Colonic mucosa (tissue), 4 donors: ENCODE data around the gene BBS5. TPM values are rescaled to one million over a fixed set of nuclear protein-coding genes. Genes with fewer than 3 reads are reported as not detected.
"Not testable (repeated sequence)": the region's sequence is repeated elsewhere in the genome, so short reads cannot be mapped to it uniquely, and the experiment has no call there.

Source experiments
- DNase-seq: peaks from one replicate; pipeline ENCODE4 v3.0.0-alpha.2; 2020
- H3K27ac ChIP-seq: fragments of 200-600 bp; one replicate; pipeline ENCODE4 v1.8.0; 2021
- H3K27me3 ChIP-seq: fragments of 200-600 bp; one replicate; pipeline ENCODE4 v1.8.0; 2021
- H3K36me3 ChIP-seq: fragments of 200-600 bp; one replicate; pipeline ENCODE4 v1.8.0; 2021
- H3K4me1 ChIP-seq: fragments of 200-600 bp; one replicate; pipeline ENCODE4 v1.8.0; 2021; ENCODE audit warnings: mild to moderate bottlenecking
- H3K4me3 ChIP-seq: fragments of 200-600 bp; one replicate; pipeline ENCODE4 v1.8.0; 2021
- H3K9ac ChIP-seq, 2 donors: one replicate each; pipeline ENCODE4 v1.7.0; 2013; ENCODE audit warnings: control low read depth in 2 of 2, low read depth in 2 of 2, low read length in 2 of 2
- H3K9me3 ChIP-seq: fragments of 200-600 bp; one replicate; pipeline ENCODE4 v1.8.0; 2021
- intact Hi-C: fragments of 100-400 bp; cut with DNase I; formaldehyde crosslinking; loops from one replicate; pipeline ENCODE4 v1.14.1; 2022
- total RNA-seq, 2 donors: library from RNA; stranded (reverse); fragmentation: NEBNext Ultra II Directional in 1 of 2; extraction: Animal tissue kit (Norgen Biotek cat#: 25700) in 1 of 2; gene quantifications; one replicate each; pipeline ENCODE4 v1.2.1, GENCODE V29; 2021
- TF ChIP-seq, protein P1 (sequence below): fragments of 200-600 bp; IDR thresholded peaks from one replicate; pipeline ENCODE4 v1.8.0; 2022; ENCODE audit warnings: antibody characterized with exemption, mild to moderate bottlenecking
- donor health status: healthy.
- donor health status: DM: no; HTN: no; CAD: no.
- donor health status: DM: no; HTN: no; CAD: no.

BBS5 gene
- total RNA-seq, 2 donors from 2014 or later, result 1.9 to 2.4 TPM

- DNase-seq, result no peak
- no peaks in the 10 kb centered on the region for H3K4me1 ChIP-seq
- H3K9me3 ChIP-seq, result no peaks in the 10 kb centered on the region
- H3K36me3 ChIP-seq, result no peaks in the 10 kb centered on the region
- no peak overlapping the region for H3K27ac ChIP-seq
- no peak overlapping the region for H3K9ac ChIP-seq
- TF ChIP-seq, protein P1, sequence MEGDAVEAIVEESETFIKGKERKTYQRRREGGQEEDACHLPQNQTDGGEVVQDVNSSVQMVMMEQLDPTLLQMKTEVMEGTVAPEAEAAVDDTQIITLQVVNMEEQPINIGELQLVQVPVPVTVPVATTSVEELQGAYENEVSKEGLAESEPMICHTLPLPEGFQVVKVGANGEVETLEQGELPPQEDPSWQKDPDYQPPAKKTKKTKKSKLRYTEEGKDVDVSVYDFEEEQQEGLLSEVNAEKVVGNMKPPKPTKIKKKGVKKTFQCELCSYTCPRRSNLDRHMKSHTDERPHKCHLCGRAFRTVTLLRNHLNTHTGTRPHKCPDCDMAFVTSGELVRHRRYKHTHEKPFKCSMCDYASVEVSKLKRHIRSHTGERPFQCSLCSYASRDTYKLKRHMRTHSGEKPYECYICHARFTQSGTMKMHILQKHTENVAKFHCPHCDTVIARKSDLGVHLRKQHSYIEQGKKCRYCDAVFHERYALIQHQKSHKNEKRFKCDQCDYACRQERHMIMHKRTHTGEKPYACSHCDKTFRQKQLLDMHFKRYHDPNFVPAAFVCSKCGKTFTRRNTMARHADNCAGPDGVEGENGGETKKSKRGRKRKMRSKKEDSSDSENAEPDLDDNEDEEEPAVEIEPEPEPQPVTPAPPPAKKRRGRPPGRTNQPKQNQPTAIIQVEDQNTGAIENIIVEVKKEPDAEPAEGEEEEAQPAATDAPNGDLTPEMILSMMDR, result no peak
- H3K4me3 ChIP-seq, result no peak overlapping the region
- no peaks in the 10 kb centered on the region for H3K27me3 ChIP-seq
- intact Hi-C loops, result no loop called here
These were observed 41.6 kb downstream of the BBS5 start for GRCh38 chr2:169520896-169521295.

DNA sequence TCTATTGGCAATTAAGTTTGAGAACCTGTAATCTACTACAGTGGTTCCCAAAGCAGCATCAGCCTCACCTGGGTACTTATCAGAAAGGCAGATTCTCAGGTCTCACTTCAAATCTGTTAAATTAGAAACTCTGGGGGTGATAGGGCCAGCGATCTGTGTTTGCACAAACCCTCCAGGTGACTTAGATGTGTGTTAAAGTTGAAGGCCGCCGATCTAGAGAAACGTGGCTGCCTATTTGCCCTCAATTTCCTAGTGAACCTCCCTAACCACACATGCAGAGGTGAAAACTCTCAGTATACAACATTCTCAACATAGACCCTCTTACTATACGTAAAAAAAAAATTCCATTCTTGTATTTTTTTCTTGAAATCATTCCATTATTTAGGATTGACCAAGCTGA lies 44.4 kb downstream of the BBS5 start:
- intact Hi-C loops, result no loop called here
- Histone ChIP-seq H3K4me1 (no peaks in the 10 kb centered on the region), H3K4me3 (no peak overlapping the region), H3K36me3 (no peaks in the 10 kb centered on the region), H3K9me3 (no peaks in the 10 kb centered on the region), H3K9ac (no peak overlapping the region), H3K27ac (no peak overlapping the region), H3K27me3 (no peaks in the 10 kb centered on the region)
- DNase-seq, result no peak
- TF ChIP-seq, protein P1, result no peak

DNA sequence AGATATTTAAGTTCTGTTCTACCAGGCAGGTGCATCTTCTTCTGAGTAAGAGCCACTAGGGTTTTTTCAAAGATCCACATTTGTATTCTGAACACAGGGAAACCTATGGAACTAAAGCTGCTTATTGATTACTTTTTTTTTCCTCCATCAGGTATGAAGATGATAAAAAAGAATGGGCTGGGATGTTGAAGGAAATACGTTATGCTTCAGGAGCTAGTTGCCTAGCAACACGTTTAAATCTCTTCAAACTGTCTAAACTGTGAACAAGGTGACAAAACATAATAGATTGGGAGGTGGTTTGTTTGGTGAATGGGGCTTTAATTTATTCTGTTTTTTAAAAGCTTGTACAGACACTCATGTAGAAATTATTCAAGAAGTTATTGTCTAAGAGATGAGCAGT lies 46.1 kb downstream of the BBS5 start:
- Histone ChIP-seq H3K9ac (no peak overlapping the region), H3K36me3 (no peaks in the 10 kb centered on the region), H3K4me1 (no peaks in the 10 kb centered on the region), H3K4me3 (no peak overlapping the region), H3K9me3 (no peaks in the 10 kb centered on the region), H3K27ac (no peak overlapping the region), H3K27me3 (no peaks in the 10 kb centered on the region)
- intact Hi-C loops, result no loop called here
- no peak for DNase-seq
- TF ChIP-seq, protein P1, result no peak

DNA sequence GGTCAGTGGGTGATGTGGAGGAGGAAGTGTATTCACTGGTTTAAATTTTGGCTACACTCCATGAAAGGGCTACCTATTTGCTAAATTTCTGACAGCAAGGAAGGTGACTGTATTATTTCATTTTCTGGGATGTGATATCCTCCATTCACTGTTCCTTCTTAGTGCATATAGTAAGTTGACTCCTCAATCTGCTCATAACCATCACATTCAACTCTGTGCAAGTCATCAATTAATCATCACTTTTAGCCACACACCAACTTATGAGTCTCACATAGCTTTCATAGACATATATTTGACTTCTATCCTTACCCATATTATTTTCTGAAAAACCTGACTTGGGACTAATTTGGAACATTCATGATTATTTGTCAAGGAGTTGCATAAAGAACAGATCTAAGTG lies 47.2 kb downstream of the BBS5 start:
- Histone ChIP-seq H3K27me3 (no peaks in the 10 kb centered on the region), H3K4me1 (no peaks in the 10 kb centered on the region), H3K9ac (no peak overlapping the region), H3K4me3 (no peak overlapping the region), H3K27ac (no peak overlapping the region), H3K36me3 (no peaks in the 10 kb centered on the region), H3K9me3 (no peaks in the 10 kb centered on the region)
- intact Hi-C loops, result no loop called here
- no peak for DNase-seq
- TF ChIP-seq, protein P1, result no peak

DNA sequence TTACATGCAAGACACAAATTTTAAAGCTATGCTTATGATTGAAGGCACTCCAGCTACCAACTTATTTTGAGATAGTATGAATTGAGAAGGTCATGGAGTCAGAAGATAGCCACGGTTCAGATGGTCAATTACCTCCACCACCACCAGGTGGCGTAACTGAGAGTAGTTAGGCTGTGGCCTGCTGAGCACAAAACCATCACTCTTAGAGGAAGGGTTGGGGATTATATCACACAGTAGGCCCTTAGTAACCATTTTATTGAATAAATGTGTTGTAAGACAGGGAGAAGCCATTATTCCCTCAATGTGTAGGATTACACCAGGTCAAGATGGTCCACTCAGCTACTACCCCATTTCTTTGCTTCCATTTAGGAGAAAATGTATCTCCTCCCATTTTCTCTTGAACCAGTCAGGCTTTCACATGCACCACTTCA lies 49.0 kb downstream of the BBS5 start:
- no peak overlapping the region for H3K9ac ChIP-seq
- TF ChIP-seq, protein P1, result peak; percentile 76
- no peaks in the 10 kb centered on the region for H3K27me3 ChIP-seq
- H3K36me3 ChIP-seq, result no peaks in the 10 kb centered on the region
- H3K27ac ChIP-seq, result no peak overlapping the region
- intact Hi-C loops, result no loop called here
- no peak overlapping the region for H3K4me3 ChIP-seq
- DNase-seq, result peak; percentile 71
- H3K9me3 ChIP-seq, result no peaks in the 10 kb centered on the region
- H3K4me1 ChIP-seq, result no peaks in the 10 kb centered on the region

DNA sequence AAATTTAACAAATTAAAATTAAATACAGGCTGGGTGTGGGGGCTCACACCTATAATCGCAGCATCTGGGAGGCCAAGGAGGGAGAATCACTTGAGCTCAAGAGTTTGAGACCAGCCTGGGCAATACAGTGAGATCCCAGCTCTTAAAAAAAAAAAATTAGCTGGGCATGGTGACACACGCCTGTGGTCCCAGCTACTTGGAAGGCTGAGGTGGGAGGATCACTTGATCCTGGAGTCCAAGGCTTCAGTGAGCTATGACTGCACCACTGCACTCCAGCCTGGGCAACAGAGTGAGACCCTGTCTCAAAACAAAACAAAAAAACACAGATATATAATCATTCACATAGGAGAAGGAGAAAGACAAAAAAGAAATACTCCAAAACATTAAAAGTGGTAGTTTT lies 60.2 kb downstream of the BBS5 start:
- H3K4me3 ChIP-seq, H3K4me1 ChIP-seq, H3K9ac ChIP-seq, DNase-seq, intact Hi-C loops, H3K27me3 ChIP-seq, H3K27ac ChIP-seq, H3K36me3 ChIP-seq, H3K9me3 ChIP-seq: not testable (repeated sequence)
